ENCODE measurements around the gene GSG1L.

The GSG1L gene

GRCh38 chr16:28013878-28014277 lies 49.6 kb downstream of the GSG1L start:
- no peak for DNase-seq (ENCODE audit: extremely low spot score)
- ChIA-PET POLR2A (no interaction called here), CTCF (no interaction called here)
- TF ChIP-seq ELF4 (IDR thresholded peaks at IDR 0.05) (no peak), FOXK2 (IDR thresholded peaks at IDR 0.05) (no peak), TARDBP (IDR thresholded peaks at IDR 0.05) (no peak), ZNF384 (IDR thresholded peaks at IDR 0.05) (no peak), ARNT (IDR thresholded peaks at IDR 0.05) (no peak), CTBP1 (IDR thresholded peaks at IDR 0.05; ENCODE audit: borderline replicate concordance) (no peak), LEF1 (IDR thresholded peaks at IDR 0.05; ENCODE audit: borderline replicate concordance) (no peak), BHLHE40 (IDR thresholded peaks at IDR 0.05; ENCODE audit: borderline replicate concordance) (no peak), FOXA1 (IDR thresholded peaks at IDR 0.05) (no peak), HDGF (IDR thresholded peaks at IDR 0.05; ENCODE audit: borderline replicate concordance) (no peak), FOXM1 (IDR thresholded peaks at IDR 0.05; ENCODE audit: borderline replicate concordance) (no peak), L3MBTL2 (conservative IDR thresholded peaks at IDR 0.05) (no peak), SP1 (IDR thresholded peaks at IDR 0.05) (no peak), NFRKB (IDR thresholded peaks at IDR 0.05) (no peak), PKNOX1 (IDR thresholded peaks at IDR 0.05) (no peak)

- ChIA-PET CTCF (no interaction called here), POLR2A (no interaction called here)
- DNase-seq (ENCODE audit: extremely low spot score): no peak
- TF ChIP-seq PKNOX1 (IDR thresholded peaks at IDR 0.05): no peak
- no peak for TF ChIP-seq BHLHE40 (IDR thresholded peaks at IDR 0.05; ENCODE audit: borderline replicate concordance)
- TF ChIP-seq NFRKB (IDR thresholded peaks at IDR 0.05): no peak
- no peak for TF ChIP-seq ZNF384 (IDR thresholded peaks at IDR 0.05)
These were observed 50.1 kb downstream of the GSG1L start for GRCh38 chr16:28013392-28013791.

GRCh38 chr16:28011971-28012445 lies 51.5 kb downstream of the GSG1L start:
- no peak for TF ChIP-seq ELF4 (IDR thresholded peaks at IDR 0.05)
- DNase-seq (ENCODE audit: extremely low spot score): no peak
- ChIA-PET CTCF (interaction anchor here (1.2 kb wide), 1 partner anchor 17 kb away, joined by 4 read pairs; no protein-coding TSS in a partner anchor), POLR2A (no interaction called here)

DNA sequence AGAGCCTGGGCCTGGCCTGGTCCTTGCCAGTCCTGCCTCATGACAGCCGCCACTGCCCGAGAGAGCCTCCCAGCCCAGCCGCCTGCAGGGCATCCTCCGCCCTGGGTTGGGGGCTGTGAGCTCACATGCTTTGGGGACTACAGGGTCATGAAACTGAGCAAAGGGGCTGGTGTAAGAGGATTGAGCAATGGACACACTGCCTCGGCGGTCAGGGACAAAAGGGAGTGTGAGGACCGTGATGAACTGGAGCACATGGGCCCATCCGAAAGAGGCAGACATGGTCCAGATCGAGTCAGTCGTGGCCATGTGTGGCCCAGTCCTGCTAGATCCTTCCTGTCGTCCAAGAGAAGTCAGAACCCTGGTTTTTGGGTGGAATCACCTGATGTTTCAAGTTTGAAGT lies 52.3 kb downstream of the GSG1L start:
- POLR2A ChIA-PET: no interaction called here
- no peak for TF ChIP-seq HDGF (IDR thresholded peaks at IDR 0.05; ENCODE audit: borderline replicate concordance)
- TF ChIP-seq SUZ12 (IDR thresholded peaks at IDR 0.05): no peak
- TF ChIP-seq BHLHE40 (IDR thresholded peaks at IDR 0.05; ENCODE audit: borderline replicate concordance): no peak
- TF ChIP-seq CTBP1 (IDR thresholded peaks at IDR 0.05; ENCODE audit: borderline replicate concordance): no peak
- no peak for TF ChIP-seq PKNOX1 (IDR thresholded peaks at IDR 0.05)
- no peak for TF ChIP-seq ZNF384 (IDR thresholded peaks at IDR 0.05)
- TF ChIP-seq FOXA1 (IDR thresholded peaks at IDR 0.05): no peak
- TF ChIP-seq FOXM1 (IDR thresholded peaks at IDR 0.05; ENCODE audit: borderline replicate concordance): no peak
- TF ChIP-seq TARDBP (IDR thresholded peaks at IDR 0.05): no peak
- no peak for TF ChIP-seq L3MBTL2 (conservative IDR thresholded peaks at IDR 0.05)
- TF ChIP-seq NFRKB (IDR thresholded peaks at IDR 0.05): no peak
- no peak for TF ChIP-seq ARNT (IDR thresholded peaks at IDR 0.05)
- no peak for TF ChIP-seq FOXK2 (IDR thresholded peaks at IDR 0.05)
- TF ChIP-seq LEF1 (IDR thresholded peaks at IDR 0.05; ENCODE audit: borderline replicate concordance): no peak
- no peak for TF ChIP-seq ELF4 (IDR thresholded peaks at IDR 0.05)
- no peak for TF ChIP-seq SP1 (IDR thresholded peaks at IDR 0.05)
- CTCF ChIA-PET: no interaction called here
- no peak for DNase-seq (ENCODE audit: extremely low spot score)

DNA sequence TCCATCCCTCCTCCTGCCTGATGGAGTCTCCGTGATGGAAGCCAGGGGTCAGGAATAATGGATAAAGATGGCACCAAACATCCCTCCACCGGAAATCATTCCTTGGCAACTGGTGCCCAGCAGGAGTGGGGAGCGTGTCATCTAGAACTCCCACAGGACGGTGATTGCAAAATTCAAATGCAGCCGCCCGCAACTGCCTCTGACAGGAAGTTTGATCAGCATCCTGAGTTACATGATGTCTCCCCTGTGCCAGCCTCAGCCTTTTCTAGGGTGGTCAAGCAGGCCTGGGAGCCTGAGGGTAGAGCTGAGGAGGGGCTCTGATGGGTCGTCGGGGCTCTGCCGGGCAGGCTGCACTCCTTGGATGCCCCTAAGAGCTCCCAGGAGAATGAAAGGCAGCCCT lies 52.8 kb downstream of the GSG1L start:
- DNase-seq (ENCODE audit: extremely low spot score): no peak
- TF ChIP-seq FOXK2 (IDR thresholded peaks at IDR 0.05) (no peak), ZNF384 (IDR thresholded peaks at IDR 0.05) (no peak), L3MBTL2 (conservative IDR thresholded peaks at IDR 0.05) (no peak), CTBP1 (IDR thresholded peaks at IDR 0.05; ENCODE audit: borderline replicate concordance) (no peak), ELF4 (IDR thresholded peaks at IDR 0.05) (no peak), LEF1 (IDR thresholded peaks at IDR 0.05; ENCODE audit: borderline replicate concordance) (no peak)
- ChIA-PET POLR2A (no interaction called here), CTCF (no interaction called here)

- no peak for DNase-seq (ENCODE audit: extremely low spot score)
- CTCF ChIA-PET: no interaction called here
- POLR2A ChIA-PET: no interaction called here
- no peak for TF ChIP-seq ELF4 (IDR thresholded peaks at IDR 0.05)
- TF ChIP-seq CTBP1 (IDR thresholded peaks at IDR 0.05; ENCODE audit: borderline replicate concordance): no peak
- no peak for TF ChIP-seq NFRKB (IDR thresholded peaks at IDR 0.05)
- no peak for TF ChIP-seq ZNF384 (IDR thresholded peaks at IDR 0.05)
- TF ChIP-seq PKNOX1 (IDR thresholded peaks at IDR 0.05): no peak
- TF ChIP-seq BHLHE40 (IDR thresholded peaks at IDR 0.05; ENCODE audit: borderline replicate concordance): no peak
- TF ChIP-seq ARNT (IDR thresholded peaks at IDR 0.05): no peak
- no peak for TF ChIP-seq FOXM1 (IDR thresholded peaks at IDR 0.05; ENCODE audit: borderline replicate concordance)
- no peak for TF ChIP-seq HDGF (IDR thresholded peaks at IDR 0.05; ENCODE audit: borderline replicate concordance)
- no peak for TF ChIP-seq FOXK2 (IDR thresholded peaks at IDR 0.05)
- no peak for TF ChIP-seq L3MBTL2 (conservative IDR thresholded peaks at IDR 0.05)
- TF ChIP-seq SP1 (IDR thresholded peaks at IDR 0.05): no peak
- TF ChIP-seq SUZ12 (IDR thresholded peaks at IDR 0.05): no peak
- no peak for TF ChIP-seq TARDBP (IDR thresholded peaks at IDR 0.05)
- no peak for TF ChIP-seq FOXA1 (IDR thresholded peaks at IDR 0.05)
- TF ChIP-seq LEF1 (IDR thresholded peaks at IDR 0.05; ENCODE audit: borderline replicate concordance): no peak
These were observed 53.7 kb downstream of the GSG1L start for GRCh38 chr16:28009586-28010373.
